Measurements from ENCODE around the gene GMPR2. TPM values are rescaled to one million over a fixed set of nuclear protein-coding genes. Genes with fewer than 3 reads are reported as not detected.

Gene GMPR2
- total RNA-seq, 1 donor from 2014 or later, result 47.9 TPM

DNA sequence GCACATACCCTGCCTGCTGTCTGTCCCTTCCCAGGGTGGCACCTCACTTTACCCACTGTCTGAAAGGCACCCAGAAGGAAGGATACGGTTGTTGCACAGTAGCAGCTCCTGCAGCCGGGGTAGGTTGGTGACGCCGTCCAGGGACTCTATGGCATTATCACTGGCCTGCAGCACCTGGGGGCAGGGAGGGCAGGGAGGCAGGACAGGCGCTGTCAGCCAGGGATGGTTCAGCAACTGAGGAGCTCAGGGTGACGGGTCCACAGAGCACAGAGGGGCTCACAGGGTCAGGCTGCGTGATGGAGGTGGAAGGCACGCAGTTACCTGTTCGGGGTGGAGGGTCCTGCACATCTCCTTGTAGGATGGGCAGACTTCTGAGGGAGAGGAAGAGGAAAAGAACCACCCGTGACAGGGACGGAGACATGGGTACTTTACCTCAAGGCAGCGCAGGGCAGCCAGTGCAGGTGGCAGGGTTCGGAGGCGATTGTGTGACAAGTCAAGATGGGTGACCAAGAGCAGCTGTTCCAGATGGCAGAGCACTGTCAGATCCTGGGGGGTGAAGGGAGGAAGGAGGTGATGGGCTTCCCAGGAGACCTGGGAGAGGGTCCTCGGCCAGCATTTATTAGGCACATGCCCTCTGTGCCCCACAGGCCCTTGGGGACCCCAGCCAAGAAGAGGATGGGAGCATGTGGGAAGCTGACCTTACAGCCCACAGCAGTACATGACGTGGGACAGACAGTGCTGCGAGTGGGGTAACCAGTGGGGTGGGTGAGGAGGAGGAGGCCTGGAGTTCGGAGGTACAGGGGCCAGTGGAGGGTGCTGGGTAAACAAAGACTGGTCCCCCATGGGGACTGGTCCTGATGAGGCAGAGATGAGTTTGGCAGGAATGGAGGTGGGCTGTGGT is 33.9 kb downstream of the GMPR2 start:
- Mint-ChIP-seq H3K9me3 (ENCODE audit: low read depth) (no peaks in the 10 kb centered on the region), H3K36me3 (ENCODE audit: low read depth) (peaks cover 14% of the 10 kb centered on the region), H3K4me1 (ENCODE audit: low read depth) (peaks cover 5% of the 10 kb centered on the region), H3K27me3 (ENCODE audit: low read depth) (no peaks in the 10 kb centered on the region), H3K27ac (ENCODE audit: unreplicated experiment) (no peak overlapping the region), H3K4me3 (ENCODE audit: unreplicated experiment) (no peak overlapping the region)
- TF ChIP-seq, protein P1, sequence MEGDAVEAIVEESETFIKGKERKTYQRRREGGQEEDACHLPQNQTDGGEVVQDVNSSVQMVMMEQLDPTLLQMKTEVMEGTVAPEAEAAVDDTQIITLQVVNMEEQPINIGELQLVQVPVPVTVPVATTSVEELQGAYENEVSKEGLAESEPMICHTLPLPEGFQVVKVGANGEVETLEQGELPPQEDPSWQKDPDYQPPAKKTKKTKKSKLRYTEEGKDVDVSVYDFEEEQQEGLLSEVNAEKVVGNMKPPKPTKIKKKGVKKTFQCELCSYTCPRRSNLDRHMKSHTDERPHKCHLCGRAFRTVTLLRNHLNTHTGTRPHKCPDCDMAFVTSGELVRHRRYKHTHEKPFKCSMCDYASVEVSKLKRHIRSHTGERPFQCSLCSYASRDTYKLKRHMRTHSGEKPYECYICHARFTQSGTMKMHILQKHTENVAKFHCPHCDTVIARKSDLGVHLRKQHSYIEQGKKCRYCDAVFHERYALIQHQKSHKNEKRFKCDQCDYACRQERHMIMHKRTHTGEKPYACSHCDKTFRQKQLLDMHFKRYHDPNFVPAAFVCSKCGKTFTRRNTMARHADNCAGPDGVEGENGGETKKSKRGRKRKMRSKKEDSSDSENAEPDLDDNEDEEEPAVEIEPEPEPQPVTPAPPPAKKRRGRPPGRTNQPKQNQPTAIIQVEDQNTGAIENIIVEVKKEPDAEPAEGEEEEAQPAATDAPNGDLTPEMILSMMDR (IDR thresholded peaks at IDR 0.05), result no peak
- DNase-seq (ENCODE audit: low spot score), result peak; percentile 85

DNA sequence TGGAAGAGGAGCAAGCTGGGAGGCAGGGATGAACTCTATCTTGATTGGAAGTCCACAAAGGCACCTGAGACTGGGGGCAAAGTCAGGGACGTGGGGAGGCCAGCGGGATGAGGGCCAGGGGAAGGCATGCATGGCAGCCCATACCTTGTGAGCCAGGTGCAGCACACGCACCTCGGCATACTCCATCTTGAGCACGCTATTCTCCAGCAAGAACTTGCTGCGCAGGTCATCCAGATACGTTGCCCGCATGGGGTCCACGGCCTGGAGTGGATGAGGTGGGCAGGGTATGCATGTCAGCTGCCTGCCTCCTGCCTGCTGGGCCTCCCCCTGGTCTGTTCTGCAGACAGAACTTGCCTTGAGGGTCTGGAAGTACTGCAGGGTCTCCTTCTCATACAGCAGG is 34.8 kb downstream of the GMPR2 start:
- Mint-ChIP-seq H3K27ac (ENCODE audit: unreplicated experiment) (no peak overlapping the region), H3K36me3 (ENCODE audit: low read depth) (peaks cover 14% of the 10 kb centered on the region), H3K4me1 (ENCODE audit: low read depth) (peaks cover 15% of the 10 kb centered on the region), H3K9me3 (ENCODE audit: low read depth) (no peaks in the 10 kb centered on the region), H3K4me3 (ENCODE audit: unreplicated experiment) (no peak overlapping the region), H3K27me3 (ENCODE audit: low read depth) (no peaks in the 10 kb centered on the region)
- TF ChIP-seq, protein P1 (IDR thresholded peaks at IDR 0.05), result no peak
- peak; percentile 81 for DNase-seq (ENCODE audit: low spot score)

DNA sequence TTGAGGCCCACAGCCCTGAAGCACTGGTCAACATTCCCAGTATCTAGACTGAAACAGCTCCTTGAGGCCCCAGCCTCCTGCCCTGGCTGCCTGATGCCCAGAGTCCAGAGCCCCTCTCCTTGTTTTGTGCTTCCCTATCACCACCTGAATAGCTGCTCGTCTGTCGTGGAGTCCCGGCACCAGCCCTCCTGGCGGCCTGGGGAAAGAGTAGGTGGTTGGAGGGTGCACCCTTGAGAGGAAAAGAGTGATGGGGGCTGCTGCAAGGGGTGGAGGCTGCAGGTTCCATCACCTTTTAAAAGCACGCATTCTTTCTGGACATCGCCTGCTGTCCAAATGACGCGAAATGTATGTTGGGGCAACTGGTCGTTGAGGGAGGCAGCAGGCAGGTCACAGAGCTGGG is 35.5 kb downstream of the GMPR2 start:
- TF ChIP-seq, protein P1 (IDR thresholded peaks at IDR 0.05), result no peak
- H3K27ac Mint-ChIP-seq (ENCODE audit: unreplicated experiment), result no peak overlapping the region
- H3K27me3 Mint-ChIP-seq (ENCODE audit: low read depth), result no peaks in the 10 kb centered on the region
- DNase-seq (ENCODE audit: low spot score), result peak; percentile 65
- peaks cover 16% of the 10 kb centered on the region for H3K4me1 Mint-ChIP-seq (ENCODE audit: low read depth)
- H3K36me3 Mint-ChIP-seq (ENCODE audit: low read depth), result peaks cover 14% of the 10 kb centered on the region
- H3K4me3 Mint-ChIP-seq (ENCODE audit: unreplicated experiment), result no peak overlapping the region
- H3K9me3 Mint-ChIP-seq (ENCODE audit: low read depth), result no peaks in the 10 kb centered on the region

DNA sequence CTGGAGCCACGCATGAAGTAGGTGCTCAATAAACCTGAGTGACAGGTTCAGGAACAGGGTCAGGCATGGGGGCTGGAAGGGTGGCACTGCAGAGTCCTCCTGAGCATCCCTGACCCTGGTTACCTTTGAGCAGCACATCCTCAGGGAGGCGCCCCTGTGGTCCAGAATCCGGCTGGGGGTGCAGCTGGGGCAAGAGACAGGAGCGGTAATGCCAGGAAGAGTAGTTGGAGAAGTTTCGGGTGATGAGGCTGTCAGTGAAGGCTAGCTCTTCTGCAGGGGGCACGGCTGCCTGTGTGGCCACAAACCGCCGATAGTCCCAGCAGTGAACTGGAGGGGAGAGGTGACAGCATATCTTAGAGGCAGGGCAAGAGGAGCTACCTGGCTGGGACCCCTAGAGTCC is 36.6 kb downstream of the GMPR2 start:
- TF ChIP-seq, protein P1 (IDR thresholded peaks at IDR 0.05), result no peak
- Mint-ChIP-seq H3K4me1 (ENCODE audit: low read depth) (peaks cover 16% of the 10 kb centered on the region), H3K27ac (ENCODE audit: unreplicated experiment) (no peak overlapping the region), H3K9me3 (ENCODE audit: low read depth) (no peaks in the 10 kb centered on the region), H3K4me3 (ENCODE audit: unreplicated experiment) (no peak overlapping the region), H3K36me3 (ENCODE audit: low read depth) (peaks cover 14% of the 10 kb centered on the region), H3K27me3 (ENCODE audit: low read depth) (no peaks in the 10 kb centered on the region)
- DNase-seq (ENCODE audit: low spot score), result peak; percentile 59

DNA sequence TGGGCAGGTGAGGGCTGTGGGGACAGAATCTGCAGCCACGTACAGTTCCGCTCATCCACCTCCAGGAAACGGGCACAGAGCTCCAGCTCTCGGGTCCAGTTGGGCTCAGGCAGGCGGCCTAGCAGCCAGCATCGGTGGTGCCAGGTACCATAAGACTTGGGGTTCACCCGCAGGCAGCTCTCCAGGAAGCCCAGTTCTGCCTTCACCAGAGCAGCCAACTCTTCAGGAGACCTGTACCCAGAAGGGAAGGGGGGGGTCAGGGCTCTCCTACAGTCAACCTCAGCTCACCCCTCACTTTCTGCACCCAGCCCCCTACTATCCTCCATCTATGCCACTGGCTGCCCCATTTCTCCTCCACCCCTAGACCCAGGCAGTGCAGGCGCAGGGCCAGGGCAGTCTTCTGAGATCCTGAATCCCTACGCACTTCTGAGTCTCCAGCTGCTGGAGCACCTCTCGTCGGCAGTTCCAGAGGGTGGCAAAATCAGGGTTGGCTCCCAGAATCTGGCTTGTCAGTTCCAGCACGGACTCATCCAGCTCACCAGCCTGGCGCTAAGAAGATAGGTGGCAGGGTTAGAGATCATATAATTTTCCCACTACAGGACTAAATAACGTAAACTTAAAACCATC is 37.3 kb downstream of the GMPR2 start:
- no peaks in the 10 kb centered on the region for H3K9me3 Mint-ChIP-seq (ENCODE audit: low read depth)
- TF ChIP-seq, protein P1 (IDR thresholded peaks at IDR 0.05), result no peak
- H3K4me1 Mint-ChIP-seq (ENCODE audit: low read depth), result peaks cover 16% of the 10 kb centered on the region
- H3K36me3 Mint-ChIP-seq (ENCODE audit: low read depth), result peaks cover 14% of the 10 kb centered on the region
- H3K27ac Mint-ChIP-seq (ENCODE audit: unreplicated experiment), result no peak overlapping the region
- no peak overlapping the region for H3K4me3 Mint-ChIP-seq (ENCODE audit: unreplicated experiment)
- peak; percentile 77 for DNase-seq (ENCODE audit: low spot score)
- H3K27me3 Mint-ChIP-seq (ENCODE audit: low read depth), result no peaks in the 10 kb centered on the region
